Muscle of back (tissue), 13 donors: Measurements from ENCODE around the gene CBLIF. TPM values are rescaled to one million over a fixed set of nuclear protein-coding genes. Genes with fewer than 3 reads are reported as not detected.
"Not testable (repeated sequence)": the region's sequence is repeated elsewhere in the genome, so short reads cannot be mapped to it uniquely, and the experiment has no call there.

Source experiments
- DNase-seq, 3 donors: peaks; one replicate each; pipeline versions ENCODE4 v3.0.0 to v3.0.0-alpha.2; 2013
- long read RNA-seq, 9 donors: transcript quantifications; one replicate each; lab custom pipeline, GENCODE V29; 2026
- polyA plus RNA-seq, 10 donors: library from polyadenylated mRNA; unstranded; fragments of 120-200 nt; gene quantifications; one replicate each; pipeline ENCODE4 v1.2.1, GENCODE V29; 2013; ENCODE audit not compliant: insufficient read length in 10 of 10

The CBLIF gene
- under 1 TPM in 1 of 10 donors, not detected in 9; 0.08 TPM for polyA plus RNA-seq
- long read RNA-seq, donor 1 = 0 reads
- long read RNA-seq, donor 2 = 0 reads
- long read RNA-seq, donor 3 = 0 reads
- long read RNA-seq, donor 4 = 0 reads
- long read RNA-seq, donor 5 = 0 reads
- long read RNA-seq, donor 6 = 0 reads
- long read RNA-seq, donor 7 = 0 reads
- long read RNA-seq, donor 8 = 0 reads
- long read RNA-seq, donor 9 = 0 reads

GRCh38 chr11:59845399-59845798, at the start of gene CBLIF:
Gene CBLIF (minus strand): TSS chr11:59845499. CDS start chr11:59845453, 46 bp downstream.
- no peak for DNase-seq

GRCh38 chr11:59894616-59895015, 49.3 kb upstream of the CBLIF start:
- no peak for DNase-seq

DNA sequence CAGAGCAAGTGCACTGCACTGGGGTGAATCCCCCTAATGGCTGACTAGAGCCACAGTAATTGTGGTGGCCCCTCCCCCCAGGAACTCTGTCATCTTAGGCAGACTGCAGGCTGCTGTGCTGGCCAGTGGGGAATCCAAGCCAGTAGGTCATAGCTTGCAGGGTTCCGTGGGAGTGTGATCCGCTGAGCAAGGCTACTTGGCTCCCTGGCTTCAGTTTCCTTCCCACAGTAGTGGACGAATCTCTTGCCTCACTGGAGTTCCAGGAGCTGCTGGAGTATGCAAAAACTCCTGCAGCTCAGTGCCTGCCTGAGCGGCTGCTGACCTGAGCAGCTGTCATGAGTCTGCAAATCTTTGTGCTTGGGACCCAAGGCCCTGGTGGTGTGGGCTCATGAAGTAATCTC, 46.5 kb upstream of the CBLIF start:
- peak in 1 of 3 donors; percentile 3 for DNase-seq

DNA sequence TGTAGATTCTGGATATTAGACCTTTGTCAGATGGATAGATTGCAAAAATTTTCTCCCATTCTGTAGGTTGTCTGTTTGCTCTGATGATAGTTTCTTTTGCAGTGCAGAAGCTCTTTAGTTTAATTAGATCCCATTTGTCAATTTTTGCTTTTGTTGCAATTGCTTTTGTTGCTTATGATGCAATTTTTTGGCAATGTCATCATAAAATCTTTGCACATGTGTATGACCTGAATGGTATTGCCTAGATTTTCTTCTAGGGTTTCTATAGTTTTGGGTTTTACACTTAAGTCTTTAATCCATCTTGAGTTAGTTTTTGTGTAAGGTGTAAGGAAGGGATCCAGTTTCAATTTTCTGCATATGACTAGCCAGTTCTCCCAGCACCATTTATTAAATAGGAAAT, 41.9 kb upstream of the CBLIF start:
- DNase-seq = not testable (repeated sequence)

- no peak for DNase-seq
Measured at GRCh38 chr11:59883597-59883996, 38.3 kb upstream of the CBLIF start.

- no peak for DNase-seq
Measured at GRCh38 chr11:59879567-59879966, 34.3 kb upstream of the CBLIF start.

DNA sequence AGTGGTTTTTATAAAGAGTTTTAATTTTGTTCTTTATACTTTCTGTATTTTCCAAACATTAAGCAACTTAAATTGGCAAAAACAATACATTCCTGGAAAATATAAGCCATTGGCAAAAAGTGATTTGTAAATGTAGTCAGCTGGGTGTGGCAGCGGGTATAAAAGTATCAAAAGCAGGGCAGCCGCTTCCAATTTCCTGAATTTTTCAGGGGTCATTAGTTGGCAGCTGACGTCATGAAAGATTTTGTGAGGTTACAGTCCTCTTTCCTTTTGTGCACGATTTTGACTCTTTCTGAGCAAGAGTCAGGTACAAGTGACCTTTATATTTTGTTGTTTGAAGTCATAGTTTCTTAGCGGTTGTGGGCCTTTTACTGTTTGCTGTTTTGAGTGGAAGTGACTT, 33.3 kb upstream of the CBLIF start, which contains the start of gene OOSP3:
Gene OOSP3 (plus strand): TSS at position 208 of the 400 bp plus-strand sequence. CDS start 27 bp downstream, at position 235.
- DNase-seq = no peak

GRCh38 chr11:59877784-59878183, 32.5 kb upstream of the CBLIF start:
- no peak for DNase-seq

- no peak for DNase-seq
Measured at GRCh38 chr11:59877325-59877724, 32.0 kb upstream of the CBLIF start.

DNA sequence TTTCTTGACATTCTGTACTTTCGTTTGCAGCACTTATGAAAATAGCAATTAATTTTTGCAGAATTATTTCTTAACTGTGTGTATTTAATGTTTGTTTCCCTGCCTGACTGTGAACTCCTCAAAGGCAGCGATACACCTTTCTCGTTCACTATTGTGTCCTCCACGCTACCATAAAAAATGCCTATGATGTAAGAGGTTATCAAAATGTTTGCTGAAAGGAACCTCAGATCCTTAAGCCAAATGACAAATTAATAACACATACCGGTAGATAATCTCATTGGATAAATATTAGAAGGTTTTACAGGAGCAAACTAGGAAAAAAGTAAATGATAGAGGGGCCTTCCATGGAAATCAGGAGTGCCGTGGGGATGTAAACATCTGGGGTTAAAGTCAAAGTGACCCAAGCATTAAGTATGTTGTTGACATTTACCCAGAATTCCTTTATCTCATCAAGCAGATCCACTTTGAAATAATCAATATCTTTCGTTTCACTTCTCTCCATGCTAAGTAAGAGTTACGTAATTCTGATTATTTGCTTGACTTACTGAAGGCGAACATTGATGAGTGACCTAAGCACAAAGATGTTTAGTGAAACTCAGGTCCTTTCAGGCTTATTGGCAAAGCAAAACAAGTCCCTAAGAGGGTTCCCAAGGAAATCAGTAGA, 30.7 kb upstream of the CBLIF start:
- DNase-seq = no peak

- no peak for DNase-seq
Measured at GRCh38 chr11:59872076-59872475, 26.8 kb upstream of the CBLIF start.

DNA sequence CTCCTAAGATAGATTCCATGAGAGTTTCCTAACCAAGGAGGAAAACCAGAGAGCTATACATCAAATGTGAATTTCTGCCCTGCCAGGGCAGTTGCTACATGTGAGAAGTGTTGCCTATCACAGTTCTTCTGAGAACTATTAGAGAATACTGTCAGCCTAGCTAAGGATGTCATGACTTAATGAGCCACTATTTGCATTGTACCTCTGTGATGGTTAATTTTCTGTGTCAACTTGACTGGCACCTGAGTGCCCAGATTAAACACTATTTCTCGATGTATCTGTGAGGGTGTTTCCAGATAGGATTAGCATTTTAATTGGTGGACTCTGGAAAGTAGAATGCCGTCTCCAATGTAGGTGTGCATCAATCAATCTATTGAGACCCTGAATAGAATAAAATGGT, 22.6 kb upstream of the CBLIF start:
- no peak for DNase-seq

- DNase-seq = no peak
Measured at GRCh38 chr11:59866836-59867235, 21.5 kb upstream of the CBLIF start.

DNA sequence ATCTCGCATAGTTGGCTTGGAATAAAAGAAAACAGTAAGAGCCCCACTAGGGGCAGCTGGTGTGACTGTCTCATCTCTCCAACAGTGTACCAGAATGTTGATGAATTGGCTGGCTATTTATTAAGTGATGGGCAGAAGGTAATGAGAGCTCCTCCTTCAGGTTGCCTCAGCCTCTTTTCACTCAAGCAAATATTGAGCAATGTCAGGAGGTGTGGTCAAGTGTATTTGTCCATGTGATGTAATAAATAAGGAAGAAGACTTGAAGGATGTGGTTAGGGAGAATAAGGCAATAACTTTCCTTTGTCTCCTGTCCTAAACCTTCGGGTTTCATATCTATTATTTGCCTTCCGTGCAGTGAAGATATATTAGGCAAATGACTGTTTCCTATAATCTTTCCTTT, 21.1 kb upstream of the CBLIF start, which contains the start of gene TCN1:
Gene TCN1 (minus strand): TSS at position 91 of the 400 bp plus-strand sequence. CDS start 17 bp downstream, at position 74.
- DNase-seq = no peak

- DNase-seq = no peak
Measured at GRCh38 chr11:59865031-59865430, 19.7 kb upstream of the CBLIF start.

- DNase-seq = no peak
Measured at GRCh38 chr11:59862252-59862651, 17.0 kb upstream of the CBLIF start.

GRCh38 chr11:59859673-59860072, 14.4 kb upstream of the CBLIF start:
- DNase-seq = no peak

GRCh38 chr11:59857439-59858434, 12.4 kb upstream of the CBLIF start:
- no peak for DNase-seq

DNA sequence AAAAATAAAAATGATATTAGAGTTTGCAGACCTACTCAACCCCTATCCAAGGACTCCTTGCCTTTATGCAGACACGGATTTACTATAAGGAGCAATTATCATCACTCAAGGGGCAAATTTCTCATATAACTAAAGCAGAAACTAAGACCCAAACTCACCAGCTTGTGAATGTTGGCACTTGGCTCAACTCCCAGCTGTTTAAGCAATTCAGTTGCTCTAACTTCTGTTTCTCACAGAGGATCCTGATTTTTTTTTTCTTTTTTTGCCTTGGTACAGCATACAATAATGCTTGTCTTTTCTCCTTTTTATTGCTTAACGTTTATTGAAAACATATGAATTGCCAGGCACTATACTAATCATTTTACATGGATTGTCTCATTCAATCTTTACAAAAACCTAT, 9.6 kb upstream of the CBLIF start:
- no peak for DNase-seq

- DNase-seq = not testable (repeated sequence)
Measured at GRCh38 chr11:59851416-59851815, 6.1 kb upstream of the CBLIF start.

GRCh38 chr11:59849551-59849950, 4.3 kb upstream of the CBLIF start:
- not testable (repeated sequence) for DNase-seq

DNA sequence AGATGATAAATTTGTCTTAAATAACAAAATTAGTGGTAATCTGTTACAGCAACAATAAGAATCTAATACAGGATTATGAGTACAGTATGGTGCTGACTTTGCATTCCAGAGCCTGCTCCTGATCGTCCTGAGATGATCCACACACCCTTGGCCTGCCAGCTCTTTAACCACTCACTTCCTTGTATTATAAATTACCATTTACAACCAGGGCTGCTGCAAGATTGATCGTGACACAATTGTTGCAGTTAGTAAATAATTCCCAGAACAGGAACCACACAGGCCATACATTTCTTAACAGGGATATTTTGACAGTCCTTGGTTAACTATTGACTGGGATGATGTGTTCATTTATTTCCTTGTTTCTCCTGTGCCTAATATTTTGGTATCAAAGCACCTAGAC, 3.8 kb upstream of the CBLIF start:
- no peak for DNase-seq
